ENCODE measurements around the gene GPC3.

The GPC3 gene

DNA sequence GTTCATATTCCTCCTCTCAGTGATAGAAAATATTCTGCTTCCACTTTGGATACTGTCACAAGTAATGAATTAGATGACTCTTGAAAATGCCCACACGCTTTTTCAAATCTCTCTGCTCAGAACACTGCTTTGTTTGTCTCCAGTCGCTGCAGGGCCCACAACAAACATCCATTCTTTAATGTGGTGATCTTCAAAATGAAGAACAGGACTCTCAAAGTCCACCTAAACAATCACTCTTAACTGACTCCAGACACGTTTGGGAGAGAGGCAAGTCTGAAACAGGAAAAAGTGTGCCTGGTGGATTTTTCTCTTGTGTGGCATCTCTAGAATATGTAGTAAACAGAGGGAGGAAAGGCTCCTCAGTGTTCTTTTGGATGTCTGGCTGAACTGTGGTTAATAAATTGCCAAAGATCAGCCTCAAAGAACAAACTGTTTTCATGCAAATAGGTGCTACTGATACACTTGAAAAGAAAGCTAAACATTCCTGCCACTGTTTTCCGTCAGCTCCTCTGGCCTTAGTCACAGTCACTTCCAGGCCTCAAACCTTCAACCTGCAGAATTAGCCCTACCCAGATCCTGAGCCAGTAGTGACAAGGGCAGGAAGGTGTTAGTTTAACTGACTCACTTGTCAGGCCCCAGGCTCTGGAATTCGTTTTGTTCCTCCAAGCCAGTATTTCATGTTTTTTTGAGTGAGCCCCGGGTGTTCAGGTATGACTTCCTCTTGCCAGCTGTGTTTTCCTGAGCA lies 310.5 kb downstream of the GPC3 start:
- no peak overlapping the region for H3K4me3 ChIP-seq (ENCODE audit: low read depth, low read length)
- no peak for DNase-seq (ENCODE audit: low read depth)
- TF ChIP-seq, protein P1, sequence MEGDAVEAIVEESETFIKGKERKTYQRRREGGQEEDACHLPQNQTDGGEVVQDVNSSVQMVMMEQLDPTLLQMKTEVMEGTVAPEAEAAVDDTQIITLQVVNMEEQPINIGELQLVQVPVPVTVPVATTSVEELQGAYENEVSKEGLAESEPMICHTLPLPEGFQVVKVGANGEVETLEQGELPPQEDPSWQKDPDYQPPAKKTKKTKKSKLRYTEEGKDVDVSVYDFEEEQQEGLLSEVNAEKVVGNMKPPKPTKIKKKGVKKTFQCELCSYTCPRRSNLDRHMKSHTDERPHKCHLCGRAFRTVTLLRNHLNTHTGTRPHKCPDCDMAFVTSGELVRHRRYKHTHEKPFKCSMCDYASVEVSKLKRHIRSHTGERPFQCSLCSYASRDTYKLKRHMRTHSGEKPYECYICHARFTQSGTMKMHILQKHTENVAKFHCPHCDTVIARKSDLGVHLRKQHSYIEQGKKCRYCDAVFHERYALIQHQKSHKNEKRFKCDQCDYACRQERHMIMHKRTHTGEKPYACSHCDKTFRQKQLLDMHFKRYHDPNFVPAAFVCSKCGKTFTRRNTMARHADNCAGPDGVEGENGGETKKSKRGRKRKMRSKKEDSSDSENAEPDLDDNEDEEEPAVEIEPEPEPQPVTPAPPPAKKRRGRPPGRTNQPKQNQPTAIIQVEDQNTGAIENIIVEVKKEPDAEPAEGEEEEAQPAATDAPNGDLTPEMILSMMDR (conservative IDR thresholded peaks at IDR 0.05; ENCODE audit: low read depth, low read length) = no peak

GRCh38 chrX:133670383-133670782 lies 315.0 kb downstream of the GPC3 start:
- peak; percentile 59 for DNase-seq (ENCODE audit: low read depth)

GRCh38 chrX:133669214-133669613 lies 316.2 kb downstream of the GPC3 start:
- no peak overlapping the region for H3K4me3 ChIP-seq (ENCODE audit: low read depth, low read length)
- DNase-seq (ENCODE audit: low read depth) = no peak
- TF ChIP-seq, protein P1 (conservative IDR thresholded peaks at IDR 0.05; ENCODE audit: low read depth, low read length) = no peak

More at GRCh38 chrX:133670383-133670782, 315.0 kb downstream of the GPC3 start:
- no peak overlapping the region for H3K4me3 ChIP-seq (ENCODE audit: low read depth, low read length)
- TF ChIP-seq, protein P1 (conservative IDR thresholded peaks at IDR 0.05; ENCODE audit: low read depth, low read length) = peak; percentile 59

GRCh38 chrX:133668225-133668931 lies 317.0 kb downstream of the GPC3 start:
- DNase-seq (ENCODE audit: low read depth) = peak; percentile 37
- no peak overlapping the region for H3K4me3 ChIP-seq (ENCODE audit: low read depth, low read length)
- TF ChIP-seq, protein P1 (conservative IDR thresholded peaks at IDR 0.05; ENCODE audit: low read depth, low read length) = no peak

- TF ChIP-seq, protein P1 (conservative IDR thresholded peaks at IDR 0.05; ENCODE audit: low read depth, low read length) = no peak
- no peak for DNase-seq (ENCODE audit: low read depth)
- no peak overlapping the region for H3K4me3 ChIP-seq (ENCODE audit: low read depth, low read length)
Observed at GRCh38 chrX:133666256-133666655, 319.1 kb downstream of the GPC3 start.

- H3K4me3 ChIP-seq (ENCODE audit: low read depth, low read length) = no peak overlapping the region
- TF ChIP-seq, protein P1 (conservative IDR thresholded peaks at IDR 0.05; ENCODE audit: low read depth, low read length) = no peak
- no peak for DNase-seq (ENCODE audit: low read depth)
Observed at GRCh38 chrX:133661962-133662839, 323.2 kb downstream of the GPC3 start.

All from choroid plexus epithelial cell (primary cell).